GM18907 (cell line): Measurements from ENCODE around the gene GATAD2A.

Source experiments
- ATAC-seq: cut with Tn5 transposase; IDR thresholded peaks from one replicate; pipeline ENCODE4 v1.9.1; 2021; ENCODE audit warnings: mild to moderate bottlenecking, moderate library complexity; ENCODE audit not compliant: unreplicated experiment

Gene GATAD2A

GRCh38 chr19:19528721-19529490, 123.4 kb downstream of the GATAD2A start, which contains the start of gene YJEFN3:
YJEFN3 (plus strand) TSS chr19:19528911; CDS start chr19:19528933, 22 bp downstream.
- no peak for ATAC-seq

- no peak for ATAC-seq
These were observed 124.4 kb downstream of the GATAD2A start for GRCh38 chr19:19529783-19530422.

- no peak for ATAC-seq
These were observed 124.9 kb downstream of the GATAD2A start for GRCh38 chr19:19530423-19530804.

- ATAC-seq = no peak
These were observed 125.4 kb downstream of the GATAD2A start for GRCh38 chr19:19530889-19531288.

GRCh38 chr19:19531951-19532805, 126.7 kb downstream of the GATAD2A start:
- ATAC-seq = no peak

- no peak for ATAC-seq
These were observed 127.6 kb downstream of the GATAD2A start for GRCh38 chr19:19532806-19533701.

- ATAC-seq = no peak
These were observed 128.4 kb downstream of the GATAD2A start for GRCh38 chr19:19533841-19534240.

GRCh38 chr19:19534556-19535265, 129.2 kb downstream of the GATAD2A start:
- no peak for ATAC-seq

- ATAC-seq = no peak
These were observed 130.1 kb downstream of the GATAD2A start for GRCh38 chr19:19535311-19536191.

GRCh38 chr19:19537075-19538048, 131.9 kb downstream of the GATAD2A start:
- ATAC-seq = no peak

- ATAC-seq = no peak
These were observed 132.7 kb downstream of the GATAD2A start, which contains the start of gene CILP2 for GRCh38 chr19:19538061-19538784. CILP2 (plus strand) TSS chr19:19538265; CDS start chr19:19538350, 85 bp downstream.

GRCh38 chr19:19538785-19539166, 133.3 kb downstream of the GATAD2A start:
- no peak for ATAC-seq

GRCh38 chr19:19539698-19540063, 134.2 kb downstream of the GATAD2A start:
- ATAC-seq = no peak

GRCh38 chr19:19540064-19540714, 134.7 kb downstream of the GATAD2A start:
- ATAC-seq = no peak

GRCh38 chr19:19540715-19541515, 135.4 kb downstream of the GATAD2A start:
- no peak for ATAC-seq

- ATAC-seq = no peak
These were observed 136.1 kb downstream of the GATAD2A start for GRCh38 chr19:19541616-19542015.
